ENCODE data around the gene DGKI. TPM values are rescaled to one million over a fixed set of nuclear protein-coding genes. Genes with fewer than 3 reads are reported as not detected.

DGKI gene
- total RNA-seq, 1 donor from 2014 or later: 5.5 TPM

DNA sequence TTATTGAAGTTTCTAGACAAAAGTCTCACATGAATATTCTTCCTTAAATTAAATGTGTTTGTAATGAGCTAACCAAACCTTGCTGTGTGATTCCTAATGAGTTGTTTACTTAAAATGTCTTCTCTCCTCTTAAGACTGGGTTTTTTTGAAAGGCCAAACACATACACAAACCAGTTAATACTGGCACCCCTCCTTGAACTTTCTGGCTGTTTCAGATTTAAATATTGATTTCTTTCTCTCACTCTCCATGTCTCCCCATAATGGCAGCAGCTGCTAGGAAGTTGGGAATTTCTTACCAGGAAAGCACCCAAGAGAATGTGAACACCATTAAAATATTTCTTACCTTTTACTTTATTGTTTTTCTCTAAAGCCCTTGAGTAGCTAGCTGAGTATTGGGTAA is 491.8 kb downstream of the DGKI start:
- H4K20me1 ChIP-seq (ENCODE audit: low read depth): no peaks in the 10 kb centered on the region
- H2AFZ ChIP-seq (replicated peaks): no peak overlapping the region
- Mint-ChIP-seq H3K36me3 (peaks cover 4% of the 10 kb centered on the region), H3K4me3 (no peak overlapping the region), H3K9me3 (peaks cover 47% of the 10 kb centered on the region), H3K4me1 (no peaks in the 10 kb centered on the region), H3K27ac (no peak overlapping the region), H3K27me3 (ENCODE audit: insufficient read depth, low read depth) (no peaks in the 10 kb centered on the region)
- no peak overlapping the region for H3K9ac ChIP-seq
- H3K27me3 ChIP-seq: no peaks in the 10 kb centered on the region
- H3K4me3 ChIP-seq: no peak overlapping the region
- H3K9me3 ChIP-seq (ENCODE audit: low read depth): peaks cover 23% of the 10 kb centered on the region
- H3K79me2 ChIP-seq (ENCODE audit: low read depth): no peaks in the 10 kb centered on the region
- no peak for DNase-seq (ENCODE audit: low spot score)
- no peaks in the 10 kb centered on the region for H3K4me1 ChIP-seq
- H3F3A ChIP-seq (ENCODE audit: low read depth): no peaks in the 10 kb centered on the region
- TF ChIP-seq, protein P1, sequence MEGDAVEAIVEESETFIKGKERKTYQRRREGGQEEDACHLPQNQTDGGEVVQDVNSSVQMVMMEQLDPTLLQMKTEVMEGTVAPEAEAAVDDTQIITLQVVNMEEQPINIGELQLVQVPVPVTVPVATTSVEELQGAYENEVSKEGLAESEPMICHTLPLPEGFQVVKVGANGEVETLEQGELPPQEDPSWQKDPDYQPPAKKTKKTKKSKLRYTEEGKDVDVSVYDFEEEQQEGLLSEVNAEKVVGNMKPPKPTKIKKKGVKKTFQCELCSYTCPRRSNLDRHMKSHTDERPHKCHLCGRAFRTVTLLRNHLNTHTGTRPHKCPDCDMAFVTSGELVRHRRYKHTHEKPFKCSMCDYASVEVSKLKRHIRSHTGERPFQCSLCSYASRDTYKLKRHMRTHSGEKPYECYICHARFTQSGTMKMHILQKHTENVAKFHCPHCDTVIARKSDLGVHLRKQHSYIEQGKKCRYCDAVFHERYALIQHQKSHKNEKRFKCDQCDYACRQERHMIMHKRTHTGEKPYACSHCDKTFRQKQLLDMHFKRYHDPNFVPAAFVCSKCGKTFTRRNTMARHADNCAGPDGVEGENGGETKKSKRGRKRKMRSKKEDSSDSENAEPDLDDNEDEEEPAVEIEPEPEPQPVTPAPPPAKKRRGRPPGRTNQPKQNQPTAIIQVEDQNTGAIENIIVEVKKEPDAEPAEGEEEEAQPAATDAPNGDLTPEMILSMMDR (IDR thresholded peaks at IDR 0.05): no peak
- TF ChIP-seq EZH2phosphoT487 (IDR thresholded peaks at IDR 0.05) (no peak), EZH2 (IDR thresholded peaks at IDR 0.05) (no peak)
- H3K27ac ChIP-seq: no peak overlapping the region
- no peak overlapping the region for H3K4me2 ChIP-seq
- no peaks in the 10 kb centered on the region for H3K36me3 ChIP-seq

DNA sequence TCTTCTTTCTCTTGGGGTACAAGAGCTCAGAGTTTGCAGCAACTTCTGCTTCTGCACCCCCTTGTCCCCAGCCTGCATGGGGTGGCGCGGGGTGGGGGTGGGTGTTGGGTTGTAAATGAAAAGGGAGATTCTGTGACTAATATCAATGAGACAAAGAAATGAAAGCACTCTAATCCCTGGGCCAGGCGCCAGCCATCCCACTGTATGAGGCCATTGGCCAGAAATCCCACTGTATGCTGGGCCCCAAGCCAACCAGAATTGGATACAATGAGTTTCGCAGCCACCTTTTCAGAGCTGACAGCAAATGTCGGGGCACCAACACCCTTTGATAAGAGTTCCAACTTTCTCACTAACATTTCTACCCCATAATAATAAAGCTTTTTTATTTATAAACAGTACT is 492.4 kb downstream of the DGKI start:
- Histone ChIP-seq H3K4me3 (no peak overlapping the region), H3K27ac (no peak overlapping the region), H2AFZ (replicated peaks) (no peak overlapping the region), H3K79me2 (ENCODE audit: low read depth) (no peaks in the 10 kb centered on the region), H4K20me1 (ENCODE audit: low read depth) (no peaks in the 10 kb centered on the region), H3K27me3 (no peaks in the 10 kb centered on the region), H3K36me3 (no peaks in the 10 kb centered on the region), H3K9ac (no peak overlapping the region), H3F3A (ENCODE audit: low read depth) (no peaks in the 10 kb centered on the region), H3K4me1 (no peaks in the 10 kb centered on the region), H3K9me3 (ENCODE audit: low read depth) (peaks cover 17% of the 10 kb centered on the region), H3K4me2 (no peak overlapping the region)
- Mint-ChIP-seq H3K9me3 (peaks cover 45% of the 10 kb centered on the region), H3K36me3 (peaks cover 4% of the 10 kb centered on the region), H3K27me3 (ENCODE audit: insufficient read depth, low read depth) (no peaks in the 10 kb centered on the region), H3K27ac (no peak overlapping the region), H3K4me1 (no peaks in the 10 kb centered on the region), H3K4me3 (no peak overlapping the region)
- no peak for DNase-seq (ENCODE audit: low spot score)
- TF ChIP-seq EZH2 (IDR thresholded peaks at IDR 0.05): no peak
- TF ChIP-seq EZH2phosphoT487 (IDR thresholded peaks at IDR 0.05): no peak
- TF ChIP-seq, protein P1 (IDR thresholded peaks at IDR 0.05): no peak

DNA sequence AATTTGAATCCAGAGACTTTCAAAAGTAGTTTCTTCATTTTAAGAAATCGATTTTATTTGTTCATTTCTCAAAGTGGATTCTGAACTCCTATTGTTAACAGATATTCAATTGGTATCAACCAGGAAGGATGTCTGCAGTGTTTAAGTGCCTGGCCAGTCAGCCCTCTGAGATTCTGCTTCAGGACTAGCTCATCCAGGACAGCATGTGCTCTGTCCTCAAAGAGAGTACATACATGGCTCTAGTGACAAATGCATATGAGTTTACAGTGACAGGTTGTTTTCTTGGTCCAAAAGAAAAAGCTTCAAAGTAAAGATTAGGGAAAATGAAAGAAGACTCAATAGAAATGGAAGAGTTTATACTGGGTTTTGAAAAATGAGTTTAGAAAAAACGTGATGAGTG is 494.8 kb downstream of the DGKI start:
- no peak for TF ChIP-seq EZH2phosphoT487 (IDR thresholded peaks at IDR 0.05)
- TF ChIP-seq, protein P1 (IDR thresholded peaks at IDR 0.05): no peak
- no peak for TF ChIP-seq EZH2 (IDR thresholded peaks at IDR 0.05)
- Mint-ChIP-seq H3K4me1 (peaks cover 4% of the 10 kb centered on the region), H3K27ac (no peak overlapping the region)

More for the DNA sequence above, 494.8 kb downstream of the DGKI start:
- Histone ChIP-seq H2AFZ (replicated peaks) (no peak overlapping the region), H3K36me3 (no peaks in the 10 kb centered on the region), H3K27ac (no peak overlapping the region), H4K20me1 (ENCODE audit: low read depth) (no peaks in the 10 kb centered on the region), H3F3A (ENCODE audit: low read depth) (no peaks in the 10 kb centered on the region), H3K4me2 (no peak overlapping the region), H3K9ac (no peak overlapping the region), H3K9me3 (ENCODE audit: low read depth) (peaks cover 5% of the 10 kb centered on the region), H3K27me3 (no peaks in the 10 kb centered on the region), H3K4me3 (no peak overlapping the region), H3K79me2 (ENCODE audit: low read depth) (no peaks in the 10 kb centered on the region), H3K4me1 (no peaks in the 10 kb centered on the region)
- H3K36me3 Mint-ChIP-seq: peaks cover 3% of the 10 kb centered on the region
- no peak for DNase-seq (ENCODE audit: low spot score)
- H3K4me3 Mint-ChIP-seq: no peak overlapping the region
- peaks cover 23% of the 10 kb centered on the region for H3K9me3 Mint-ChIP-seq
- H3K27me3 Mint-ChIP-seq (ENCODE audit: insufficient read depth, low read depth): no peaks in the 10 kb centered on the region

All from neural progenitor cell (in vitro differentiated cells).